GM23338 (cell line): ENCODE data around the gene TNC. TPM values are rescaled to one million over a fixed set of nuclear protein-coding genes. Genes with fewer than 3 reads are reported as not detected.

Source experiments
- ATAC-seq: fragments of 200-7000 bp; cut with Tn5 transposase; 3 replicates; pipeline ENCODE4 v1.9.1; 2020
- DNase-seq: peaks from one replicate; pipeline ENCODE4 v3.0.0-alpha.2; 2015; ENCODE audit warnings: low spot score
- H2AFZ ChIP-seq: fragments of 200-600 bp; sonication (generic); 2 replicates; pipeline ENCODE4 v1.8.0; 2016; ENCODE audit warnings: antibody characterized with exemption, mild to moderate bottlenecking, moderate library complexity
- H3F3A ChIP-seq: fragments of 200-600 bp; sonication (generic); replicated peaks from 2 replicates; pipeline ENCODE4 v1.8.0; 2017; ENCODE audit warnings: antibody characterized with exemption, mixed run types, low read depth
- H3K27ac ChIP-seq: fragments of 200-600 bp; sonication (generic); 2 replicates; pipeline ENCODE4 v1.6.1; 2016; ENCODE audit warnings: low read depth
- H3K27me3 ChIP-seq: fragments of 200-600 bp; sonication (generic); 2 replicates; pipeline ENCODE4 v1.8.0; 2016; ENCODE audit warnings: mild to moderate bottlenecking, mixed run types, moderate library complexity; ENCODE audit not compliant: insufficient read depth
- H3K36me3 ChIP-seq: fragments of 200-600 bp; sonication (generic); 2 replicates; pipeline ENCODE4 v1.8.0; 2016; ENCODE audit warnings: mild to moderate bottlenecking; ENCODE audit not compliant: insufficient read depth
- H3K4me1 ChIP-seq: fragments of 200-600 bp; sonication (generic); 2 replicates; pipeline ENCODE4 v1.8.0; 2016; ENCODE audit warnings: mild to moderate bottlenecking, moderate library complexity; ENCODE audit not compliant: insufficient read depth
- H3K4me2 ChIP-seq: fragments of 200-600 bp; sonication (generic); 2 replicates; pipeline ENCODE4 v1.7.1; 2017; ENCODE audit warnings: mixed run types
- H3K4me3 ChIP-seq: fragments of 200-600 bp; sonication (generic); 2 replicates; pipeline ENCODE4 v1.6.1; 2016; ENCODE audit warnings: mixed run types
- H3K79me2 ChIP-seq: fragments of 200-600 bp; sonication (generic); replicated peaks from 2 replicates; pipeline ENCODE4 v1.8.0; 2017; ENCODE audit warnings: mild to moderate bottlenecking; ENCODE audit not compliant: insufficient read depth
- H3K9me2 ChIP-seq: fragments of 200-600 bp; sonication (generic); 2 replicates; pipeline ENCODE4 v1.8.0; 2017; ENCODE audit not compliant: insufficient read depth
- H4K20me1 ChIP-seq: fragments of 200-600 bp; sonication (generic); replicated peaks from 2 replicates; pipeline ENCODE4 v1.8.0; 2017; ENCODE audit warnings: mild to moderate bottlenecking; ENCODE audit not compliant: insufficient read depth
- H3K27ac Mint-ChIP-seq: 2 replicates; pipeline ENCODE4 v1.8.0; 2020; ENCODE audit warnings: inconsistent platforms, mild to moderate bottlenecking, moderate library complexity, mixed read lengths
- H3K27me3 Mint-ChIP-seq: 3 replicates; pipeline ENCODE4 v1.8.0; 2022; ENCODE audit warnings: low read depth, mild to moderate bottlenecking, moderate library complexity, mixed read lengths, inconsistent platforms; ENCODE audit not compliant: insufficient read depth, poor library complexity
- H3K36me3 Mint-ChIP-seq: 3 replicates; pipeline ENCODE4 v1.8.0; 2021; ENCODE audit warnings: low read depth, mild to moderate bottlenecking, inconsistent platforms, moderate library complexity, mixed read lengths
- H3K4me1 Mint-ChIP-seq: 3 replicates; pipeline ENCODE4 v1.8.0; 2020; ENCODE audit warnings: mild to moderate bottlenecking, inconsistent platforms, mixed read lengths
- H3K4me3 Mint-ChIP-seq: 3 replicates; pipeline ENCODE4 v1.8.0; 2021; ENCODE audit warnings: moderate library complexity, mild to moderate bottlenecking, inconsistent platforms, mixed read lengths
- H3K9me3 Mint-ChIP-seq: 3 replicates; pipeline ENCODE4 v1.8.0; 2020; ENCODE audit warnings: moderate library complexity, mild to moderate bottlenecking, inconsistent platforms, mixed read lengths
- CREB1 ChIP-seq: fragments of 250-450 bp; sonication (Bioruptor Pico); IDR thresholded peaks from 2 replicates; pipeline ENCODE4 v1.5.0; 2020; ENCODE audit warnings: low read depth, mild to moderate bottlenecking, moderate library complexity
- CTCF ChIP-seq, 2 experiments: fragments of 200-600 bp in 1 of 2; sonication (generic) in 1 of 2; conservative IDR thresholded peaks; 2 replicates each; pipeline versions ENCODE4 v1.5.1 to v1.6.1; 2016 to 2017; ENCODE audit warnings: antibody characterized with exemption in 2 of 2, low read depth in 2 of 2, mild to moderate bottlenecking in 2 of 2, moderate library complexity in 1 of 2
- ETS1 ChIP-seq: IDR thresholded peaks from 2 replicates; pipeline ENCODE4 v1.6.1; 2016; ENCODE audit warnings: antibody characterized with exemption
- EZH2 ChIP-seq: fragments of 200-600 bp; sonication (generic); IDR thresholded peaks from one replicate; pipeline ENCODE4 v1.8.0; 2017; ENCODE audit warnings: antibody characterized with exemption, mild to moderate bottlenecking, low read depth; ENCODE audit not compliant: unreplicated experiment
- EZH2phosphoT487 ChIP-seq: fragments of 200-600 bp; sonication (generic); IDR thresholded peaks from one replicate; pipeline ENCODE4 v1.8.1; 2018; ENCODE audit warnings: antibody characterized with exemption; ENCODE audit not compliant: unreplicated experiment
- JUNB ChIP-seq: IDR thresholded peaks from one replicate; pipeline ENCODE4 v1.6.1; 2016; ENCODE audit warnings: antibody characterized with exemption; ENCODE audit not compliant: unreplicated experiment
- NANOG ChIP-seq: IDR thresholded peaks from 2 replicates; pipeline ENCODE4 v1.6.1; 2016; ENCODE audit warnings: antibody characterized with exemption, borderline replicate concordance
- POLR2AphosphoS5 ChIP-seq: IDR thresholded peaks from 2 replicates; pipeline ENCODE4 v1.6.1; 2016; ENCODE audit warnings: antibody characterized with exemption, low read depth
- STAT1 ChIP-seq: IDR thresholded peaks from one replicate; pipeline ENCODE4 v1.6.1; 2016; ENCODE audit warnings: antibody characterized with exemption; ENCODE audit not compliant: unreplicated experiment
- ZNF114 ChIP-seq: fragments of 250-450 bp; sonication (Bioruptor Pico); IDR thresholded peaks from 2 replicates; pipeline ENCODE4 v1.5.0; 2020; ENCODE audit warnings: mild to moderate bottlenecking, moderate library complexity
- ZNF331 ChIP-seq: fragments of 250-450 bp; sonication (Bioruptor Pico); IDR thresholded peaks from 2 replicates; pipeline ENCODE4 v1.5.0; 2020; ENCODE audit warnings: low read depth, mild to moderate bottlenecking, moderate library complexity
- polyA plus RNA-seq: library from polyadenylated mRNA; unstranded; fragments of >200 nt; fragmentation: Nextera tagmentation; extraction: Ambion mirVana; gene quantifications from 2 replicates; pipeline ENCODE4 v1.2.1, GENCODE V29; 2016
- total RNA-seq: library from RNA; depleted of rRNA; stranded (reverse); fragments of >200 nt; shearing (Covaris generic); gene quantifications from 2 replicates; pipeline ENCODE4 v1.2.3, GENCODE V29; 2014
- TF ChIP-seq, protein P1 (sequence below): fragments of 250-450 bp; sonication (Bioruptor Pico); IDR thresholded peaks from 2 replicates; pipeline ENCODE4 v1.5.0; 2020; ENCODE audit warnings: mild to moderate bottlenecking, moderate library complexity
- TF ChIP-seq, protein P2 (sequence below): IDR thresholded peaks from one replicate; pipeline ENCODE4 v1.6.1; 2018; ENCODE audit warnings: antibody characterized with exemption; ENCODE audit not compliant: unreplicated experiment

Gene TNC
- total and polyA plus RNA-seq, 2 experiments from 2014 or later, result 0.89 to 2.7 TPM

- no peaks in the 10 kb centered on the region for H3K9me3 Mint-ChIP-seq
- H3K4me2 ChIP-seq, result no peak overlapping the region
- TF ChIP-seq ETS1 (no peak), CTCF (conservative IDR thresholded peaks at IDR 0.05; ENCODE audit: low read depth in 2 of 2) (no peak), STAT1 (no peak), JUNB (no peak), ZNF114 (CRISPR knock-in tag) (no peak), EZH2phosphoT487 (no peak), EZH2 (no peak), NANOG (no peak), POLR2AphosphoS5 (no peak), CREB1 (CRISPR knock-in tag) (no peak), ZNF331 (no peak)
- TF ChIP-seq, protein P1, sequence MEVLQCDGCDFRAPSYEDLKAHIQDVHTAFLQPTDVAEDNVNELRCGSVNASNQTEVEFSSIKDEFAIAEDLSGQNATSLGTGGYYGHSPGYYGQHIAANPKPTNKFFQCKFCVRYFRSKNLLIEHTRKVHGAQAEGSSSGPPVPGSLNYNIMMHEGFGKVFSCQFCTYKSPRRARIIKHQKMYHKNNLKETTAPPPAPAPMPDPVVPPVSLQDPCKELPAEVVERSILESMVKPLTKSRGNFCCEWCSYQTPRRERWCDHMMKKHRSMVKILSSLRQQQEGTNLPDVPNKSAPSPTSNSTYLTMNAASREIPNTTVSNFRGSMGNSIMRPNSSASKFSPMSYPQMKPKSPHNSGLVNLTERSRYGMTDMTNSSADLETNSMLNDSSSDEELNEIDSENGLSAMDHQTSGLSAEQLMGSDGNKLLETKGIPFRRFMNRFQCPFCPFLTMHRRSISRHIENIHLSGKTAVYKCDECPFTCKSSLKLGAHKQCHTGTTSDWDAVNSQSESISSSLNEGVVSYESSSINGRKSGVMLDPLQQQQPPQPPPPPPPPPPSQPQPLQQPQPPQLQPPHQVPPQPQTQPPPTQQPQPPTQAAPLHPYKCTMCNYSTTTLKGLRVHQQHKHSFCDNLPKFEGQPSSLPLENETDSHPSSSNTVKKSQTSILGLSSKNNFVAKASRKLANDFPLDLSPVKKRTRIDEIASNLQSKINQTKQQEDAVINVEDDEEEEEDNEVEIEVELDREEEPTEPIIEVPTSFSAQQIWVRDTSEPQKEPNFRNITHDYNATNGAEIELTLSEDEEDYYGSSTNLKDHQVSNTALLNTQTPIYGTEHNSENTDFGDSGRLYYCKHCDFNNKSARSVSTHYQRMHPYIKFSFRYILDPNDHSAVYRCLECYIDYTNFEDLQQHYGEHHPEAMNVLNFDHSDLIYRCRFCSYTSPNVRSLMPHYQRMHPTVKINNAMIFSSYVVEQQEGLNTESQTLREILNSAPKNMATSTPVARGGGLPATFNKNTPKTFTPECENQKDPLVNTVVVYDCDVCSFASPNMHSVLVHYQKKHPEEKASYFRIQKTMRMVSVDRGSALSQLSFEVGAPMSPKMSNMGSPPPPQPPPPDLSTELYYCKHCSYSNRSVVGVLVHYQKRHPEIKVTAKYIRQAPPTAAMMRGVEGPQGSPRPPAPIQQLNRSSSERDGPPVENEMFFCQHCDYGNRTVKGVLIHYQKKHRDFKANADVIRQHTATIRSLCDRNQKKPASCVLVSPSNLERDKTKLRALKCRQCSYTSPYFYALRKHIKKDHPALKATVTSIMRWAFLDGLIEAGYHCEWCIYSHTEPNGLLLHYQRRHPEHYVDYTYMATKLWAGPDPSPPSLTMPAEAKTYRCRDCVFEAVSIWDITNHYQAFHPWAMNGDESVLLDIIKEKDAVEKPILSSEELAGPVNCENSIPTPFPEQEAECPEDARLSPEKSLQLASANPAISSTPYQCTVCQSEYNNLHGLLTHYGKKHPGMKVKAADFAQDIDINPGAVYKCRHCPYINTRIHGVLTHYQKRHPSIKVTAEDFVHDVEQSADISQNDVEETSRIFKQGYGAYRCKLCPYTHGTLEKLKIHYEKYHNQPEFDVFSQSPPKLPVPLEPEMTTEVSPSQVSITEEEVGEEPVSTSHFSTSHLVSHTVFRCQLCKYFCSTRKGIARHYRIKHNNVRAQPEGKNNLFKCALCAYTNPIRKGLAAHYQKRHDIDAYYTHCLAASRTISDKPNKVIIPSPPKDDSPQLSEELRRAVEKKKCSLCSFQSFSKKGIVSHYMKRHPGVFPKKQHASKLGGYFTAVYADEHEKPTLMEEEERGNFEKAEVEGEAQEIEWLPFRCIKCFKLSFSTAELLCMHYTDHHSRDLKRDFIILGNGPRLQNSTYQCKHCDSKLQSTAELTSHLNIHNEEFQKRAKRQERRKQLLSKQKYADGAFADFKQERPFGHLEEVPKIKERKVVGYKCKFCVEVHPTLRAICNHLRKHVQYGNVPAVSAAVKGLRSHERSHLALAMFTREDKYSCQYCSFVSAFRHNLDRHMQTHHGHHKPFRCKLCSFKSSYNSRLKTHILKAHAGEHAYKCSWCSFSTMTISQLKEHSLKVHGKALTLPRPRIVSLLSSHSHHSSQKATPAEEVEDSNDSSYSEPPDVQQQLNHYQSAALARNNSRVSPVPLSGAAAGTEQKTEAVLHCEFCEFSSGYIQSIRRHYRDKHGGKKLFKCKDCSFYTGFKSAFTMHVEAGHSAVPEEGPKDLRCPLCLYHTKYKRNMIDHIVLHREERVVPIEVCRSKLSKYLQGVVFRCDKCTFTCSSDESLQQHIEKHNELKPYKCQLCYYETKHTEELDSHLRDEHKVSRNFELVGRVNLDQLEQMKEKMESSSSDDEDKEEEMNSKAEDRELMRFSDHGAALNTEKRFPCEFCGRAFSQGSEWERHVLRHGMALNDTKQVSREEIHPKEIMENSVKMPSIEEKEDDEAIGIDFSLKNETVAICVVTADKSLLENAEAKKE (CRISPR knock-in tag), result no peak
- TF ChIP-seq, protein P2, sequence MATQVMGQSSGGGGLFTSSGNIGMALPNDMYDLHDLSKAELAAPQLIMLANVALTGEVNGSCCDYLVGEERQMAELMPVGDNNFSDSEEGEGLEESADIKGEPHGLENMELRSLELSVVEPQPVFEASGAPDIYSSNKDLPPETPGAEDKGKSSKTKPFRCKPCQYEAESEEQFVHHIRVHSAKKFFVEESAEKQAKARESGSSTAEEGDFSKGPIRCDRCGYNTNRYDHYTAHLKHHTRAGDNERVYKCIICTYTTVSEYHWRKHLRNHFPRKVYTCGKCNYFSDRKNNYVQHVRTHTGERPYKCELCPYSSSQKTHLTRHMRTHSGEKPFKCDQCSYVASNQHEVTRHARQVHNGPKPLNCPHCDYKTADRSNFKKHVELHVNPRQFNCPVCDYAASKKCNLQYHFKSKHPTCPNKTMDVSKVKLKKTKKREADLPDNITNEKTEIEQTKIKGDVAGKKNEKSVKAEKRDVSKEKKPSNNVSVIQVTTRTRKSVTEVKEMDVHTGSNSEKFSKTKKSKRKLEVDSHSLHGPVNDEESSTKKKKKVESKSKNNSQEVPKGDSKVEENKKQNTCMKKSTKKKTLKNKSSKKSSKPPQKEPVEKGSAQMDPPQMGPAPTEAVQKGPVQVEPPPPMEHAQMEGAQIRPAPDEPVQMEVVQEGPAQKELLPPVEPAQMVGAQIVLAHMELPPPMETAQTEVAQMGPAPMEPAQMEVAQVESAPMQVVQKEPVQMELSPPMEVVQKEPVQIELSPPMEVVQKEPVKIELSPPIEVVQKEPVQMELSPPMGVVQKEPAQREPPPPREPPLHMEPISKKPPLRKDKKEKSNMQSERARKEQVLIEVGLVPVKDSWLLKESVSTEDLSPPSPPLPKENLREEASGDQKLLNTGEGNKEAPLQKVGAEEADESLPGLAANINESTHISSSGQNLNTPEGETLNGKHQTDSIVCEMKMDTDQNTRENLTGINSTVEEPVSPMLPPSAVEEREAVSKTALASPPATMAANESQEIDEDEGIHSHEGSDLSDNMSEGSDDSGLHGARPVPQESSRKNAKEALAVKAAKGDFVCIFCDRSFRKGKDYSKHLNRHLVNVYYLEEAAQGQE, result no peak
- H3K79me2 ChIP-seq, result no peaks in the 10 kb centered on the region
- no peak overlapping the region for H3K4me3 ChIP-seq
- no peaks in the 10 kb centered on the region for H3F3A ChIP-seq
- no peak for ATAC-seq
- no peaks in the 10 kb centered on the region for H3K36me3 ChIP-seq
- no peaks in the 10 kb centered on the region for H3K4me1 ChIP-seq
- no peaks in the 10 kb centered on the region for H4K20me1 ChIP-seq
- DNase-seq, result no peak
- H2AFZ ChIP-seq, result no peak overlapping the region; the same call in 1 of the 2 replicates
- H3K27me3 Mint-ChIP-seq, result peaks cover 4% of the 10 kb centered on the region
- no peak overlapping the region for H3K27ac ChIP-seq
- H3K36me3 Mint-ChIP-seq, result no peaks in the 10 kb centered on the region
- no peak overlapping the region for H3K27ac Mint-ChIP-seq
- H3K27me3 ChIP-seq, result no peaks in the 10 kb centered on the region
- no peaks in the 10 kb centered on the region for H3K4me1 Mint-ChIP-seq
- H3K9me2 ChIP-seq, result no peaks in the 10 kb centered on the region; the same call in 1 of the 2 replicates
- no peak overlapping the region for H3K4me3 Mint-ChIP-seq
Observed at GRCh38 chr9:115085773-115086377, 32.1 kb downstream of the TNC start.
